ENCODE measurements around the gene GKN1. TPM values are rescaled to one million over a fixed set of nuclear protein-coding genes. Genes with fewer than 3 reads are reported as not detected.

The GKN1 gene
- total RNA-seq, 2 experiments from 2014 or later: not detected

- Histone ChIP-seq H3K36me3 (ENCODE audit: insufficient read depth, low read length) (no peaks in the 10 kb centered on the region), H3K4me1 (ENCODE audit: insufficient read depth, low read length) (no peaks in the 10 kb centered on the region), H3K4me3 (ENCODE audit: low read length) (no peak overlapping the region), H3K9me3 (ENCODE audit: control insufficient read depth in 1 of 2, insufficient read depth in 1 of 2, low read length in 2 of 2) (no peaks in the 10 kb centered on the region), H3K27ac (ENCODE audit: low read depth in 1 of 2, low read length in 2 of 2) (no peak overlapping the region), H3K27me3 (ENCODE audit: control insufficient read depth in 1 of 2, insufficient read depth in 2 of 2, low read length in 2 of 2) (peaks cover 0 to 4% of the 10 kb centered on the region in 2 experiments)
- Mint-ChIP-seq H3K27me3 (peaks cover 5% of the 10 kb centered on the region), H3K9me3 (no peaks in the 10 kb centered on the region), H3K36me3 (ENCODE audit: low read depth) (no peaks in the 10 kb centered on the region), H3K27ac (no peak overlapping the region), H3K4me1 (ENCODE audit: low read depth) (no peaks in the 10 kb centered on the region), H3K4me3 (no peak overlapping the region)
- TF ChIP-seq, protein P1, sequence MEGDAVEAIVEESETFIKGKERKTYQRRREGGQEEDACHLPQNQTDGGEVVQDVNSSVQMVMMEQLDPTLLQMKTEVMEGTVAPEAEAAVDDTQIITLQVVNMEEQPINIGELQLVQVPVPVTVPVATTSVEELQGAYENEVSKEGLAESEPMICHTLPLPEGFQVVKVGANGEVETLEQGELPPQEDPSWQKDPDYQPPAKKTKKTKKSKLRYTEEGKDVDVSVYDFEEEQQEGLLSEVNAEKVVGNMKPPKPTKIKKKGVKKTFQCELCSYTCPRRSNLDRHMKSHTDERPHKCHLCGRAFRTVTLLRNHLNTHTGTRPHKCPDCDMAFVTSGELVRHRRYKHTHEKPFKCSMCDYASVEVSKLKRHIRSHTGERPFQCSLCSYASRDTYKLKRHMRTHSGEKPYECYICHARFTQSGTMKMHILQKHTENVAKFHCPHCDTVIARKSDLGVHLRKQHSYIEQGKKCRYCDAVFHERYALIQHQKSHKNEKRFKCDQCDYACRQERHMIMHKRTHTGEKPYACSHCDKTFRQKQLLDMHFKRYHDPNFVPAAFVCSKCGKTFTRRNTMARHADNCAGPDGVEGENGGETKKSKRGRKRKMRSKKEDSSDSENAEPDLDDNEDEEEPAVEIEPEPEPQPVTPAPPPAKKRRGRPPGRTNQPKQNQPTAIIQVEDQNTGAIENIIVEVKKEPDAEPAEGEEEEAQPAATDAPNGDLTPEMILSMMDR (IDR thresholded peaks at IDR 0.05): no peak
- ChIA-PET POLR2A (no interaction called here), CTCF (interaction anchor here (1.1 kb wide), 1 partner anchor 222 kb away, joined by 3 read pairs; no protein-coding TSS in a partner anchor)
- intact Hi-C loops (cut with DNase I, micrococcal nuclease): no loop called here
- ATAC-seq (ENCODE audit: poor library complexity) (no peak), DNase-seq (no peak)
These were observed 43.2 kb upstream of the GKN1 start for GRCh38 chr2:68931149-68931711.

- ChIA-PET POLR2A (no interaction called here), CTCF (interaction anchor here (1.1 kb wide), 1 partner anchor 223 kb away, joined by 3 read pairs; no protein-coding TSS in a partner anchor)
- H3K4me3 Mint-ChIP-seq: no peak overlapping the region
These were observed 42.6 kb upstream of the GKN1 start for GRCh38 chr2:68931799-68932198.

GRCh38 chr2:68932402-68932801 is 42.0 kb upstream of the GKN1 start:
- H3K4me3 Mint-ChIP-seq: no peak overlapping the region
- intact Hi-C loops (cut with DNase I, micrococcal nuclease): no loop called here
- Histone ChIP-seq H3K27me3 (ENCODE audit: control insufficient read depth in 1 of 2, insufficient read depth in 2 of 2, low read length in 2 of 2) (peaks cover 0 to 4% of the 10 kb centered on the region in 2 experiments), H3K4me1 (ENCODE audit: insufficient read depth, low read length) (no peaks in the 10 kb centered on the region), H3K4me3 (ENCODE audit: low read length) (no peak overlapping the region), H3K9me3 (ENCODE audit: control insufficient read depth in 1 of 2, insufficient read depth in 1 of 2, low read length in 2 of 2) (no peaks in the 10 kb centered on the region), H3K27ac (ENCODE audit: low read depth in 1 of 2, low read length in 2 of 2) (no peak overlapping the region), H3K36me3 (ENCODE audit: insufficient read depth, low read length) (no peaks in the 10 kb centered on the region)
- H3K4me1 Mint-ChIP-seq (ENCODE audit: low read depth): no peaks in the 10 kb centered on the region
- ChIA-PET POLR2A (no interaction called here), CTCF (interaction anchor here (0.8 kb wide), 1 partner anchor 11 kb away, joined by 3 read pairs; no protein-coding TSS in a partner anchor)
- TF ChIP-seq, protein P1 (IDR thresholded peaks at IDR 0.05): no peak
- peaks cover 5% of the 10 kb centered on the region for H3K27me3 Mint-ChIP-seq
- ATAC-seq (ENCODE audit: poor library complexity) (no peak), DNase-seq (no peak)
- no peak overlapping the region for H3K27ac Mint-ChIP-seq
- no peaks in the 10 kb centered on the region for H3K9me3 Mint-ChIP-seq
- H3K36me3 Mint-ChIP-seq (ENCODE audit: low read depth): no peaks in the 10 kb centered on the region

More at GRCh38 chr2:68931799-68932198, 42.6 kb upstream of the GKN1 start:
- H3K4me3 ChIP-seq (ENCODE audit: low read length): no peak overlapping the region
- peaks cover 0 to 4% of the 10 kb centered on the region in 2 experiments for H3K27me3 ChIP-seq (ENCODE audit: control insufficient read depth in 1 of 2, insufficient read depth in 2 of 2, low read length in 2 of 2)
- no peaks in the 10 kb centered on the region for H3K36me3 ChIP-seq (ENCODE audit: insufficient read depth, low read length)
- DNase-seq (no peak), ATAC-seq (ENCODE audit: poor library complexity) (no peak)
- no peaks in the 10 kb centered on the region for H3K9me3 Mint-ChIP-seq
- no peak overlapping the region for H3K27ac ChIP-seq (ENCODE audit: low read depth in 1 of 2, low read length in 2 of 2)
- TF ChIP-seq, protein P1 (IDR thresholded peaks at IDR 0.05): no peak
- no peaks in the 10 kb centered on the region for H3K4me1 Mint-ChIP-seq (ENCODE audit: low read depth)
- intact Hi-C loops (cut with DNase I, micrococcal nuclease): no loop called here
- no peaks in the 10 kb centered on the region for H3K4me1 ChIP-seq (ENCODE audit: insufficient read depth, low read length)
- peaks cover 5% of the 10 kb centered on the region for H3K27me3 Mint-ChIP-seq
- H3K9me3 ChIP-seq (ENCODE audit: control insufficient read depth in 1 of 2, insufficient read depth in 1 of 2, low read length in 2 of 2): no peaks in the 10 kb centered on the region
- H3K27ac Mint-ChIP-seq: no peak overlapping the region
- H3K36me3 Mint-ChIP-seq (ENCODE audit: low read depth): no peaks in the 10 kb centered on the region

Data from CD4-positive, alpha-beta T cell (primary cell).